ENCODE measurements around the gene NFU1.
"Not testable (repeated sequence)": the region's sequence is repeated elsewhere in the genome, so short reads cannot be mapped to it uniquely, and the experiment has no call there.

The NFU1 gene

GRCh38 chr2:69452687-69453086, 15.5 kb upstream of the NFU1 start:
- FAIRE-seq (no peak), DNase-seq (ENCODE audit: extremely low spot score, insufficient read length, low read depth) (no peak)

- FAIRE-seq, result no peak
Observed at GRCh38 chr2:69450735-69451416, 13.6 kb upstream of the NFU1 start.

GRCh38 chr2:69449906-69450305, 12.7 kb upstream of the NFU1 start:
- no peak for FAIRE-seq

More at GRCh38 chr2:69450735-69451416, 13.6 kb upstream of the NFU1 start:
- DNase-seq (ENCODE audit: extremely low spot score, insufficient read length, low read depth), result no peak

GRCh38 chr2:69443673-69444072, 6.4 kb upstream of the NFU1 start:
- not testable (repeated sequence) for FAIRE-seq; DNase-seq (ENCODE audit: extremely low spot score, insufficient read length, low read depth)

More at GRCh38 chr2:69449906-69450305, 12.7 kb upstream of the NFU1 start:
- no peak for DNase-seq (ENCODE audit: extremely low spot score, insufficient read length, low read depth)

GRCh38 chr2:69439499-69439898, 2.3 kb upstream of the NFU1 start:
- FAIRE-seq; DNase-seq (ENCODE audit: extremely low spot score, insufficient read length, low read depth): not testable (repeated sequence)

- FAIRE-seq (no peak), DNase-seq (ENCODE audit: extremely low spot score, insufficient read length, low read depth) (no peak)
Observed at GRCh38 chr2:69438580-69438979, 1.3 kb upstream of the NFU1 start.

GRCh38 chr2:69437751-69438154, 518 bp upstream of the NFU1 start:
- DNase-seq (ENCODE audit: extremely low spot score, insufficient read length, low read depth) (no peak), FAIRE-seq (no peak)

- FAIRE-seq (no peak), DNase-seq (ENCODE audit: extremely low spot score, insufficient read length, low read depth) (no peak)
Observed at GRCh38 chr2:69436596-69436937, 668 bp downstream of the NFU1 start.

GRCh38 chr2:69434753-69435152, 2.5 kb downstream of the NFU1 start:
- FAIRE-seq (no peak), DNase-seq (ENCODE audit: extremely low spot score, insufficient read length, low read depth) (no peak)

- DNase-seq (ENCODE audit: extremely low spot score, insufficient read length, low read depth), result no peak
- FAIRE-seq, result no peak
Observed at GRCh38 chr2:69429491-69430183, 7.6 kb downstream of the NFU1 start.

- DNase-seq (ENCODE audit: extremely low spot score, insufficient read length, low read depth) (no peak), FAIRE-seq (no peak)
Observed at GRCh38 chr2:69428981-69429380, 8.3 kb downstream of the NFU1 start.

- DNase-seq (ENCODE audit: extremely low spot score, insufficient read length, low read depth) (no peak), FAIRE-seq (no peak)
Observed at GRCh38 chr2:69424419-69424818, 12.8 kb downstream of the NFU1 start.

- DNase-seq (ENCODE audit: extremely low spot score, insufficient read length, low read depth) (no peak), FAIRE-seq (no peak)
Observed at GRCh38 chr2:69422198-69422597, 15.0 kb downstream of the NFU1 start.

GRCh38 chr2:69419111-69419510, 18.1 kb downstream of the NFU1 start:
- FAIRE-seq; DNase-seq (ENCODE audit: extremely low spot score, insufficient read length, low read depth): not testable (repeated sequence)

GRCh38 chr2:69416147-69416546, 21.1 kb downstream of the NFU1 start:
- DNase-seq (ENCODE audit: extremely low spot score, insufficient read length, low read depth) (no peak), FAIRE-seq (no peak)

- FAIRE-seq (no peak), DNase-seq (ENCODE audit: extremely low spot score, insufficient read length, low read depth) (no peak)
Observed at GRCh38 chr2:69411120-69411519, 26.1 kb downstream of the NFU1 start.

GRCh38 chr2:69405306-69405705, 31.9 kb downstream of the NFU1 start:
- no peak for FAIRE-seq

GRCh38 chr2:69400121-69400520, 37.1 kb downstream of the NFU1 start:
- DNase-seq (ENCODE audit: extremely low spot score, insufficient read length, low read depth) (no peak), FAIRE-seq (no peak)

More at GRCh38 chr2:69405306-69405705, 31.9 kb downstream of the NFU1 start:
- no peak for DNase-seq (ENCODE audit: extremely low spot score, insufficient read length, low read depth)

GRCh38 chr2:69397234-69397633, 40.0 kb downstream of the NFU1 start:
- no peak for FAIRE-seq

GRCh38 chr2:69395866-69396265, 41.4 kb downstream of the NFU1 start:
- no peak for FAIRE-seq
- no peak for DNase-seq (ENCODE audit: extremely low spot score, insufficient read length, low read depth)

More at GRCh38 chr2:69397234-69397633, 40.0 kb downstream of the NFU1 start:
- no peak for DNase-seq (ENCODE audit: extremely low spot score, insufficient read length, low read depth)

GRCh38 chr2:69393963-69394362, 43.3 kb downstream of the NFU1 start:
- FAIRE-seq, result no peak
- no peak for DNase-seq (ENCODE audit: extremely low spot score, insufficient read length, low read depth)

GRCh38 chr2:69390471-69390870, 46.8 kb downstream of the NFU1 start:
- DNase-seq (ENCODE audit: extremely low spot score, insufficient read length, low read depth) (no peak), FAIRE-seq (no peak)

Measured in GM18507 (cell line).